HFFc6 (cell line): ENCODE data around the gene NOTUM. TPM values are rescaled to one million over a fixed set of nuclear protein-coding genes. Genes with fewer than 3 reads are reported as not detected.

ENCODE experiments used
- DNase-seq: peaks from one replicate; pipeline ENCODE4 v3.0.0-alpha.2; 2018
- H3K27ac Mint-ChIP-seq: 2 replicates; pipeline ENCODE4 v1.8.0; 2020; ENCODE audit warnings: mild to moderate bottlenecking, mixed read lengths
- H3K27me3 Mint-ChIP-seq: 2 replicates; pipeline ENCODE4 v1.8.0; 2021; ENCODE audit warnings: mild to moderate bottlenecking, moderate library complexity, mixed read lengths; ENCODE audit not compliant: insufficient read depth
- H3K36me3 Mint-ChIP-seq: 2 replicates; pipeline ENCODE4 v1.8.0; 2021; ENCODE audit warnings: low read depth, mixed read lengths
- H3K4me1 Mint-ChIP-seq: 2 replicates; pipeline ENCODE4 v1.8.0; 2020; ENCODE audit warnings: low read depth, mixed read lengths
- H3K4me3 Mint-ChIP-seq: 2 replicates; pipeline ENCODE4 v1.8.0; 2020; ENCODE audit warnings: mild to moderate bottlenecking, moderate library complexity, mixed read lengths
- H3K9me3 Mint-ChIP-seq: 2 replicates; pipeline ENCODE4 v1.8.0; 2020; ENCODE audit warnings: mild to moderate bottlenecking, mixed read lengths
- total RNA-seq, 6 experiments: library from RNA; stranded (reverse); fragmentation: NEBNext Ultra II Directional; extraction: Animal tissue kit (Norgen Biotek cat#: 25700); gene quantifications; 2 replicates in 1 of 6; 3 replicates in 5 of 6; pipeline ENCODE4 v1.2.3, GENCODE V29; 2021
- TF ChIP-seq, protein P1 (sequence below): fragments of 200-600 bp; sonication (generic); IDR thresholded peaks from 2 replicates; pipeline ENCODE4 v1.5.0; 2021; ENCODE audit warnings: antibody characterized with exemption, mild to moderate bottlenecking

Gene NOTUM
- total RNA-seq, 6 experiments from 2014 or later: 0.10 to 0.14 TPM; not detected in 4

DNA sequence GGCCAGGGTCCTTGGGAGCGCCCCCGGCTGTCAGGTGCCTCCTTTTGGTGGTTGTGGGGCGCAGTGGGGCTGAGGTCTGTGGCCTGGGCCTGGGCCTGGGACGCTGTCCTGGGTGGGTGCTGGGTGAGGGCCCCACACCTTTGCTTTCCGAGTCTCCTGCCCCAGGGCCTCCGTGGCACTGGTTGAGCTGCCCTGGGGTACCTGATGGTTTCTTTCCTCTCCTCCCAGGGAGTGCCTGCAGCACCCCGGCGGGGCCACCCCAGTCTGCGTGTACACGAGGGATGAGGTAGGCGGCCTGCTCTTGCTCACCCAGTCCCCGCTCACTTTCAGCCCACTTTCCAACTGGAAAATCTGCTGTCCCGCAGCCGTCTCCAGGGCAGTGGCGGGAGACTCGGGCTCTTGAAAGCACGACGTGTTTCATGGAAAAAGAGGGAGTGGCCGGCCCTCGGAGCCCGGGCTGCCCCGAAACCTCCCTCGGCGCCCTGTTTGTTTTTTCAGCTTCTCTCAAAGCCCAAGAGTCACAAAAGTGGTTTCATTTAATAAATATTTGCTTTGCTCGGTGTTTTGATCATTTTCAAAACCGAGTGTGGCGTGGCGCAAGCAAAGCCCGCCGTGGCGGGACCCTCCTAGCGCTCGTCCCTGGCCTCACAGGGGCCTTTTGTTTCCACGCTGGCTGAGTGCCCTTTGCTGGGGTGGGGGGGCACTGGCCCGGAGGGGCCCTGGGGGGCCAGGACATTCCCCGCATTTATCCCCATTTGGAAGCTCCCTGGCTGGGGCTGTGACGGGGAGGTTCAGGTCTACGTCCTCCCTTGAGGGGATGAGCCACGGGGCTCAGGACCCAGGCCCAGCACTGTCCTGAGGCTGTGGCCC is 33.8 kb upstream of the NOTUM start:
- Mint-ChIP-seq H3K4me3 (no peak overlapping the region), H3K36me3 (peaks cover 10% of the 10 kb centered on the region), H3K4me1 (peaks cover 21% of the 10 kb centered on the region), H3K9me3 (no peaks in the 10 kb centered on the region), H3K27ac (no peak overlapping the region), H3K27me3 (no peaks in the 10 kb centered on the region)
- DNase-seq: no peak
- TF ChIP-seq, protein P1, sequence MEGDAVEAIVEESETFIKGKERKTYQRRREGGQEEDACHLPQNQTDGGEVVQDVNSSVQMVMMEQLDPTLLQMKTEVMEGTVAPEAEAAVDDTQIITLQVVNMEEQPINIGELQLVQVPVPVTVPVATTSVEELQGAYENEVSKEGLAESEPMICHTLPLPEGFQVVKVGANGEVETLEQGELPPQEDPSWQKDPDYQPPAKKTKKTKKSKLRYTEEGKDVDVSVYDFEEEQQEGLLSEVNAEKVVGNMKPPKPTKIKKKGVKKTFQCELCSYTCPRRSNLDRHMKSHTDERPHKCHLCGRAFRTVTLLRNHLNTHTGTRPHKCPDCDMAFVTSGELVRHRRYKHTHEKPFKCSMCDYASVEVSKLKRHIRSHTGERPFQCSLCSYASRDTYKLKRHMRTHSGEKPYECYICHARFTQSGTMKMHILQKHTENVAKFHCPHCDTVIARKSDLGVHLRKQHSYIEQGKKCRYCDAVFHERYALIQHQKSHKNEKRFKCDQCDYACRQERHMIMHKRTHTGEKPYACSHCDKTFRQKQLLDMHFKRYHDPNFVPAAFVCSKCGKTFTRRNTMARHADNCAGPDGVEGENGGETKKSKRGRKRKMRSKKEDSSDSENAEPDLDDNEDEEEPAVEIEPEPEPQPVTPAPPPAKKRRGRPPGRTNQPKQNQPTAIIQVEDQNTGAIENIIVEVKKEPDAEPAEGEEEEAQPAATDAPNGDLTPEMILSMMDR: no peak

DNA sequence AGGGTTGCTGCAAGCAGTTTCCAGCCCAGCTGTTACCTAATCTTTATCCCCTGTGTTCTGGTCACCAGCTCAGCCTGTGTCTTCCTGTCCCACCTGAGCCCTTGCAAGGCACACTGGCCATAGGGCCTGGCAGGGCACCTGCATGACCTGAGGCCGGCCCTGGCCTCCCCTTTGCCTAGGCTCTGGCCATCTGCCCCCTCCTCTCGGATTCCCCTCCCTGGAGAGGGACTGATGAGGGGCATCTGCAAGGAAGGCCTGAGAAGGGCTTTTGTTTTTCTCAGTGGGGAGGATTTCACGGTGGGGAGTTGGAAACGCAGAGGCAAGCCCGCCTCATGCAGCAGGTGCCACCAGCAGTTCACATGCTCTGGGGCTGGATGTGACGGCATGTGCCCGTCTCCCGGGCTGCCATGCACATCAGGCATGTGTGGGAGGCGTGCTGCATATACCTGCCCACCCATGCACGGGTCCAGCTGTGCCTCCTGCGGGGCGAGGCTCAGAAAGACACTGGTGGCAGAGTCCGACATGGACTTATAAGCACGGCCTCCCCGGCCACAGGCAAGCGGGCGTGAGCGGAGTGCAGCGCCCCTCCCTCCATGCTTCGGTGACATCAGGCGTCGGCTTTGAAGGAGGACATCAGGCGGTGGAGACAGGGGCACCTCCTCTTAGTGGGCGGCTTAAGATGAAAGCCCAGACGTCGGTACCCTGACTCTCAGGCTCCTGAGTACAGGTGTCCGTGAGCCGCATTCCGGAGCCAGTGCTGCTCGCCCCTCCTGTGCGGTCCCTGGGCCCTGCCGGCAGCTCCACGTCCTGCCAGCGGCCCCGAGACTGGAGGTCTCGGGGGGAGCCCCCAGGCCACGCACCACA is 33.0 kb upstream of the NOTUM start:
- Mint-ChIP-seq H3K4me1 (peaks cover 21% of the 10 kb centered on the region), H3K4me3 (no peak overlapping the region), H3K36me3 (peaks cover 15% of the 10 kb centered on the region), H3K9me3 (no peaks in the 10 kb centered on the region), H3K27me3 (no peaks in the 10 kb centered on the region; the same call in 1 of the 2 replicates), H3K27ac (no peak overlapping the region)
- no peak for DNase-seq
- TF ChIP-seq, protein P1: no peak

DNA sequence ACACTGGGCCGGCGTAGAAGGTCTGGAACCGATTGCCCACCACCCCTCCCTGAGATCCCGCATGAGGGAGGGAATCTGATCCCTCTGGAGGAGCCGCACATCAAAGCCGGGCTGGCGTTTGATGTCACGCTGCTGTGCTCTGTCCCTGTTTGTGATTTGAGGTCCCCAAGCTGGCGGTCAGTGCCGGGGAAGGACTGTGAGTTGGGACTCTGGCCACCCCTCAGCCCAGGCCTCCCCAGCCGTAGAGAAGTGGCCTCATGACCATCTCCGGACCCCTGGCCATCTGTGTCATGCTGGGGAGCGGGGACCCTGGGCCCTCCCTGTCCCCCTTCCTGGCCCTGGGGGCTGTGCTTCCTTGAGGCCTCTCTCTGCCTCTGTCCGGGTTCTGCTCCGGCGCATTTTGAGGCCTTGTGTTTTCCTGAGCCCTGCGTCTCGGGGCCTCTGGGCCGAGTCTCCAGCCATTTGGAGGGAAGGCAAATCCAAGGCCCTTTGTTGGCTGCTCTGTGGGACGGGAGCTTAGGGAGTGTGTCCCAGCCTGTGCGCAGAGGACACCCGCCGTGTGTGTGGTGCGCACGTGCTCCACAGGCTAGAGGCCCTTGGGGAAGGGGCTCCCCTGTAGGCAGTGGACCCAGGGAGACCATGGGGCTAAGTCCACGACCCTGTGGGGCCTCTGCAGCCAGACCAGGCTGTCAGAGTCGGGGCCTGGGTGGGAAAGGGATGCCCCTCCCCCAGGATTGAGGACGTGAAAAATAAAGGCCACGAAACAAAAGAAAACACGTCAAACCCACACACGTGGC is 31.5 kb upstream of the NOTUM start:
- H3K9me3 Mint-ChIP-seq: no peaks in the 10 kb centered on the region
- H3K27ac Mint-ChIP-seq: peak overlapping the region; percentile 18; the same call in 1 of the 2 replicates
- H3K27me3 Mint-ChIP-seq: no peaks in the 10 kb centered on the region; the same call in 1 of the 2 replicates
- TF ChIP-seq, protein P1: no peak
- H3K36me3 Mint-ChIP-seq: peaks cover 15% of the 10 kb centered on the region
- peak overlapping the region; percentile 62; the same call in 1 of the 2 replicates for H3K4me3 Mint-ChIP-seq
- no peak for DNase-seq
- peaks cover 21% of the 10 kb centered on the region for H3K4me1 Mint-ChIP-seq

DNA sequence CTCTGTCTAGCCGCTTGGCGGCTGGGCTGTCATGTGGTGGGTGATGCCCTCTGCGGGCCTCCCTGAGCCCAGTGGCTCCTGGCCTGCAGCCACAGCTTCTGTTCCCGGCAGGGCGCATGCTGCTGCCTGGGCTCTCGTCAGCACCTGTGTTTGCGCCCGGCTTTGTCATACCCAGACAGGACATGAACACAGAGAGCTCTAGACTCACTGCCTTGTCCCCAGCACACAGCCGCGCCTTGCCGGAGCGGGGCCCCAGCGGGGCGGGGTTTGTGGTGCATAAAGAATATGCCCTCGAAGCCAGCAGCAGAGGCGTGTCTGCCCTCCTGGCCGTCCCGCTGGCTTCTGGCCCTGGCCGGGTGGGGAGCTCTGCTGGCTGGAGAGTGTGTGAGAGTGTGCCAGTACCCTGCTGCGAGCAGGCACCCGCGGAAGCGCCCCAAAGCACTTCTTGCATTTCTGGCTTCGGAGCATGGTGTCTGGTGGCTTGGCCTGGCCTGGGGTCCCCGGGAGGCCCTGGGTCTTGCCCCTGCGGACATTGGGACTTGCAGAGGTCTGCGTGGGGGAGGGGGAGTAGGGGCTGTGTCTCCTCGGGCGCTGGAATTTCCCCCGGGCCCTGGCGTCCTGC is 30.8 kb upstream of the NOTUM start:
- H3K27ac Mint-ChIP-seq: peak overlapping the region; percentile 18
- H3K36me3 Mint-ChIP-seq: peaks cover 17% of the 10 kb centered on the region
- peaks cover 1% of the 10 kb centered on the region; the same call in 1 of the 2 replicates for H3K27me3 Mint-ChIP-seq
- TF ChIP-seq, protein P1: no peak
- H3K4me1 Mint-ChIP-seq: peaks cover 21% of the 10 kb centered on the region
- DNase-seq: peak; percentile 71
- peak overlapping the region; percentile 62 for H3K4me3 Mint-ChIP-seq
- no peaks in the 10 kb centered on the region for H3K9me3 Mint-ChIP-seq
